Astrocyte (in vitro differentiated cells and primary cell): ENCODE results near the gene LOC128125822. TPM values are rescaled to one million over a fixed set of nuclear protein-coding genes. Genes with fewer than 3 reads are reported as not detected.

Experiments used
- DNase-seq: peaks from one replicate; pipeline ENCODE4 v3.0.0-alpha.2; 2010; ENCODE audit warnings: low read depth
- FAIRE-seq: peaks from 2 replicates; lab custom pipeline; 2011; peaks lifted over from hg19 to GRCh38; lab: Jason Lieb, UNC
- H2AFZ ChIP-seq: 2 replicates; pipeline ENCODE4 v1.6.0; 2012; ENCODE audit warnings: low read depth, low read length, inconsistent platforms
- H3K27ac ChIP-seq: 2 replicates; pipeline ENCODE4 v1.5.1; 2011; ENCODE audit warnings: low read depth, low read length, inconsistent platforms
- H3K27me3 ChIP-seq: 2 replicates; pipeline ENCODE4 v1.6.0; 2011; ENCODE audit warnings: low read length, inconsistent platforms; ENCODE audit not compliant: insufficient read depth
- H3K36me3 ChIP-seq: 2 replicates; pipeline ENCODE4 v1.5.1; 2011; ENCODE audit warnings: low read length, inconsistent platforms; ENCODE audit not compliant: insufficient read depth
- H3K4me1 ChIP-seq: 2 replicates; pipeline ENCODE4 v1.5.1; 2011; ENCODE audit warnings: low read length, inconsistent platforms; ENCODE audit not compliant: insufficient read depth
- H3K4me2 ChIP-seq: 2 replicates; pipeline ENCODE4 v1.6.0; 2012; ENCODE audit warnings: low read length, inconsistent platforms
- H3K4me3 ChIP-seq: 2 replicates; pipeline ENCODE4 v1.5.1; 2011; ENCODE audit warnings: low read depth, mild to moderate bottlenecking, low read length, inconsistent platforms; ENCODE audit not compliant: insufficient read depth
- H3K79me2 ChIP-seq: 2 replicates; pipeline ENCODE4 v1.6.0; 2012; ENCODE audit warnings: mild to moderate bottlenecking, low read length, inconsistent platforms; ENCODE audit not compliant: insufficient read depth
- H3K9ac ChIP-seq: 2 replicates; pipeline ENCODE4 v1.6.0; 2012; ENCODE audit warnings: mild to moderate bottlenecking, low read length, inconsistent platforms
- H3K9me3 ChIP-seq: 2 replicates; pipeline ENCODE4 v1.5.1; 2012; ENCODE audit warnings: low read depth, mild to moderate bottlenecking, low read length, inconsistent platforms; ENCODE audit not compliant: insufficient read depth
- H4K20me1 ChIP-seq: 2 replicates; pipeline ENCODE4 v1.6.0; 2012; ENCODE audit warnings: low read length, inconsistent platforms; ENCODE audit not compliant: insufficient read depth
- H3K27ac Mint-ChIP-seq: one replicate; pipeline ENCODE4 v1.8.0; 2021; ENCODE audit warnings: mild to moderate bottlenecking, mixed read lengths; ENCODE audit not compliant: unreplicated experiment
- H3K27me3 Mint-ChIP-seq: one replicate; pipeline ENCODE4 v1.8.0; 2021; ENCODE audit warnings: low read depth, mixed read lengths; ENCODE audit not compliant: unreplicated experiment
- H3K36me3 Mint-ChIP-seq: one replicate; pipeline ENCODE4 v1.8.0; 2021; ENCODE audit warnings: low read depth, mixed read lengths; ENCODE audit not compliant: unreplicated experiment
- H3K4me1 Mint-ChIP-seq: one replicate; pipeline ENCODE4 v1.8.0; 2021; ENCODE audit warnings: low read depth, mixed read lengths; ENCODE audit not compliant: unreplicated experiment
- H3K4me3 Mint-ChIP-seq: one replicate; pipeline ENCODE4 v1.8.0; 2021; ENCODE audit warnings: mild to moderate bottlenecking, moderate library complexity, mixed read lengths; ENCODE audit not compliant: unreplicated experiment
- H3K9me3 Mint-ChIP-seq: one replicate; pipeline ENCODE4 v1.8.0; 2021; ENCODE audit warnings: mild to moderate bottlenecking, mixed read lengths; ENCODE audit not compliant: unreplicated experiment
- CTCF ChIP-seq: IDR thresholded peaks from 2 replicates; pipeline ENCODE4 v1.5.1; 2011; ENCODE audit warnings: low read depth, mild to moderate bottlenecking, inconsistent platforms, low read length, moderate library complexity; ENCODE audit not compliant: insufficient read depth
- EZH2 ChIP-seq: IDR thresholded peaks from 2 replicates; pipeline ENCODE4 v1.6.1; 2012; ENCODE audit warnings: mild to moderate bottlenecking, low read length, inconsistent platforms; ENCODE audit not compliant: insufficient read depth
- total RNA-seq: library from RNA; stranded (reverse); gene quantifications from 2 replicates; pipeline ENCODE4 v1.2.1, GENCODE V29; 2021

Gene LOC128125822

GRCh38 chr6:63615590-63615989 lies 43.3 kb downstream of the LOC128125822 start:
- peaks cover 3% of the 10 kb centered on the region for H3K27me3 Mint-ChIP-seq
- no peaks in the 10 kb centered on the region for H3K9me3 ChIP-seq
- H3K27ac ChIP-seq: no peak overlapping the region
- no peaks in the 10 kb centered on the region for H4K20me1 ChIP-seq
- H3K4me1 Mint-ChIP-seq: no peaks in the 10 kb centered on the region
- no peak overlapping the region for H3K9ac ChIP-seq
- H3K4me2 ChIP-seq: no peak overlapping the region
- TF ChIP-seq EZH2 (no peak), CTCF (no peak)
- peaks cover 2% of the 10 kb centered on the region for H3K27me3 ChIP-seq
- no peaks in the 10 kb centered on the region for H3K79me2 ChIP-seq
- no peak overlapping the region for H3K27ac Mint-ChIP-seq
- FAIRE-seq: no peak
- H3K9me3 Mint-ChIP-seq: no peaks in the 10 kb centered on the region
- no peaks in the 10 kb centered on the region for H3K4me1 ChIP-seq
- H3K4me3 Mint-ChIP-seq: no peak overlapping the region
- no peak overlapping the region for H3K4me3 ChIP-seq
- H3K36me3 ChIP-seq: no peaks in the 10 kb centered on the region
- H2AFZ ChIP-seq: no peak overlapping the region
- H3K36me3 Mint-ChIP-seq: no peaks in the 10 kb centered on the region
- DNase-seq: no peak

Other genes starting within 250 kb of the LOC128125822 start
- 136 and 143 TPM in 2 replicates for gene PTP4A1, start within 50 bp of the LOC128125822 start, total RNA-seq
- 33.3 and 33.4 TPM in 2 replicates for gene PHF3, start 63.3 kb downstream of the LOC128125822 start, total RNA-seq